Right lobe of liver (tissue), 6 donors: ENCODE data around the gene MDFIC2. TPM values are rescaled to one million over a fixed set of nuclear protein-coding genes. Genes with fewer than 3 reads are reported as not detected.

ENCODE experiments used
- ATAC-seq, 4 donors: fragments of 200-7000 bp; cut with Tn5 transposase; one replicate each; pipeline ENCODE4 v1.9.1; 2020; ENCODE audit warnings: mild to moderate bottlenecking in 4 of 4, moderate library complexity in 4 of 4
- DNase-seq, 3 donors: peaks; one replicate each; pipeline ENCODE4 v3.0.0-alpha.2; 2020
- H3K27ac ChIP-seq, 3 donors: fragments of 200-600 bp; one replicate each; pipeline ENCODE4 v1.8.0; 2022
- H3K27me3 ChIP-seq, 2 donors: fragments of 200-600 bp; one replicate each; pipeline ENCODE4 v1.8.0; 2022
- H3K36me3 ChIP-seq, 4 donors: fragments of 200-600 bp; sonication (generic) in 1 of 4; one replicate each; pipeline versions ENCODE4 v1.5.1 to v1.8.0; 2017 to 2022; ENCODE audit warnings: control low read depth in 1 of 4
- H3K4me1 ChIP-seq, 4 donors: fragments of 200-600 bp; sonication (generic) in 1 of 4; one replicate each; pipeline versions ENCODE4 v1.5.1 to v1.8.0; 2017 to 2022; ENCODE audit warnings: control low read depth in 1 of 4
- H3K4me3 ChIP-seq, 3 donors: fragments of 200-600 bp; one replicate each; pipeline ENCODE4 v1.8.0; 2022
- H3K9me3 ChIP-seq, 4 donors: fragments of 200-600 bp; sonication (generic) in 1 of 4; one replicate each; pipeline versions ENCODE4 v1.5.1 to v1.8.0; 2017 to 2022; ENCODE audit warnings: control low read depth in 1 of 4
- CTCF ChIP-seq, 4 donors: fragments of 200-600 bp in 3 of 4; fragments of 450-650 bp in 1 of 4; IDR thresholded peaks; one replicate each; pipeline versions ENCODE4 v1.5.1 to v1.8.0; 2016 to 2022; ENCODE audit warnings: antibody characterized with exemption in 4 of 4, mild to moderate bottlenecking in 2 of 4
- POLR2A ChIP-seq: fragments of 450-650 bp; IDR thresholded peaks from one replicate; pipeline ENCODE4 v1.6.1; 2017; ENCODE audit warnings: antibody characterized with exemption, mild to moderate bottlenecking
- WGBS: methylation state at CpG from one replicate; pipeline ENCODE4 v1.1.6; 2018; ENCODE audit warnings: low coverage, low lambda C conversion rate; ENCODE audit not compliant: insufficient coverage; ENCODE audit errors: missing lambda C conversion rate; 5-methylcytosine and 5-hydroxymethylcytosine counted together
- intact Hi-C, 2 donors: fragments of 100-400 bp; cut with DNase I; formaldehyde crosslinking; loops; one replicate each; pipeline versions ENCODE4 v1.11.2 to v1.14.1; 2022
- total RNA-seq, 6 experiments: library from RNA; depleted of rRNA in 2 of 6; stranded (reverse); fragments of >200 nt in 2 of 6; fragmentation: NEBNext Ultra II Directional in 3 of 6; extraction: Animal tissue kit (Norgen Biotek cat#: 25700) in 3 of 6; gene quantifications; one replicate each; pipeline versions ENCODE4 v1.1.0 to v1.2.4, GENCODE V29; 2016 to 2023
- donor health status: DM: no; HTN: yes; CAD: no.
- donor health status: DM: no; HTN: no; CAD: no.
- donor health status: DM: no; HTN: no; CAD: no.
- donor health status: DM: no; HTN: yes; CAD: no.
- donor health status: DM: no; HTN: yes; CAD: no.

Gene MDFIC2
- total RNA-seq, 6 experiments from 2014 or later = not detected

DNA sequence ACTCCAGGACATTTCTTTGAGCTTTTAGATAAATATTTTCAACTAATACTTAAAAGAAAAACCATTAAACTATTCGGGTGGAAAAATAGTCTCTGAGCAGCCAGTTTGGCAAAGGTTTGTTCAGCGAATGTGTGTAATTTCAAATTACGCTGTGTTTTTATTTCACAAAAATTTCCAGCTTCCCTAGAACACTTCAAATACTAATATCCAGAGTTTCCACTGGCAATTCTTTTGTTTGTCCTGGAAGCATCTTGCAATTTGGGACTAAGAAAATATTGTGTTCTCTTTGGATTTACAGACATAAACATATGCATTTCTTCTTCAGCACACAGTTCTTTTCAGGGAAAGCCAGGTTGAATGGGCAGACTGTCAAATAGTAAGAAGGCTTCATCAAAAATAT is 61.9 kb downstream of the MDFIC2 start:
- Histone ChIP-seq H3K27ac (no peak overlapping the region), H3K4me1 (no peaks in the 10 kb centered on the region), H3K27me3 (no peaks in the 10 kb centered on the region), H3K9me3 (no peaks in the 10 kb centered on the region), H3K4me3 (no peak overlapping the region), H3K36me3 (no peaks in the 10 kb centered on the region)
- TF ChIP-seq CTCF (IDR thresholded peaks at IDR 0.05) = no peak
- TF ChIP-seq POLR2A = no peak
- 64% methylated on average over 3 of the region's 3 CpGs for WGBS
- no peak for DNase-seq
- ATAC-seq = no peak
- intact Hi-C loops = no loop called here

GRCh38 chr3:70249509-70250160 is 62.8 kb downstream of the MDFIC2 start:
- Histone ChIP-seq H3K27ac (no peak overlapping the region), H3K9me3 (no peaks in the 10 kb centered on the region), H3K27me3 (no peaks in the 10 kb centered on the region), H3K4me1 (no peaks in the 10 kb centered on the region), H3K4me3 (no peak overlapping the region), H3K36me3 (no peaks in the 10 kb centered on the region)
- no peak for DNase-seq
- TF ChIP-seq CTCF (IDR thresholded peaks at IDR 0.05) (no peak), POLR2A (no peak)
- ATAC-seq = no peak
- intact Hi-C loops = no loop called here
- 69% methylated on average over 7 of the region's 7 CpGs for WGBS

- Histone ChIP-seq H3K36me3 (no peaks in the 10 kb centered on the region), H3K4me3 (no peak overlapping the region), H3K4me1 (no peaks in the 10 kb centered on the region), H3K27me3 (no peaks in the 10 kb centered on the region), H3K27ac (no peak overlapping the region), H3K9me3 (no peaks in the 10 kb centered on the region)
- TF ChIP-seq CTCF (IDR thresholded peaks at IDR 0.05) = no peak
- TF ChIP-seq POLR2A = no peak
- DNase-seq (no peak), ATAC-seq (no peak)
- 49% methylated on average over 4 of the region's 4 CpGs for WGBS
- intact Hi-C loops = no loop called here
Observed at GRCh38 chr3:70248856-70249255, 63.6 kb downstream of the MDFIC2 start.

DNA sequence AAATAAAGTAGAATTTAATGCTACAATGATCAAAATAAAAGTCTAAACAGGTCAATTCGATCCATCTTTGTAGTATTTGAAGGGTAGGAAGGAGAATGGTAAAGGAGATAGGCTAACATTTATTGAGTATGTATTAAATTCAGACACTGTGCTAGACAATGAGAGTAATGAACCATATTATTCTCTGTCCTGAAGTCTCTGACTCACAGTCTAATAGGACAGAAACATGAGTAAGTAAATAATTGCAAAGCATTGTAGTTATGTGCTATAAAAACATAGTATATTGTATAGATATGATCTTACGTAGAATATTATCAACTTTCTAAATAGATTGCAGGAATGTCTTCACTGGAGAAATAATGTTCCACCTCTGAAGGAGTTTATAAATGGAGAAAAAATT is 64.5 kb downstream of the MDFIC2 start:
- Histone ChIP-seq H3K4me1 (no peaks in the 10 kb centered on the region), H3K9me3 (no peaks in the 10 kb centered on the region), H3K36me3 (no peaks in the 10 kb centered on the region), H3K27me3 (no peaks in the 10 kb centered on the region), H3K27ac (no peak overlapping the region), H3K4me3 (no peak overlapping the region)
- WGBS = 60% methylated on average over 2 of the region's 2 CpGs
- TF ChIP-seq POLR2A (no peak), CTCF (IDR thresholded peaks at IDR 0.05) (no peak)
- intact Hi-C loops = no loop called here
- DNase-seq (no peak), ATAC-seq (no peak)
